Measurements from ENCODE around the gene SLC4A9. TPM values are rescaled to one million over a fixed set of nuclear protein-coding genes. Genes with fewer than 3 reads are reported as not detected.

Gene SLC4A9
- total RNA-seq, 8 experiments from 2014 or later, result 0.05 to 0.52 TPM; not detected in 6

GRCh38 chr5:140367256-140368013, 7.4 kb downstream of the SLC4A9 start:
- no peak for ATAC-seq (replicated peaks in 6 of 8)
- Histone ChIP-seq H3K4me1 (replicated peaks in 1 of 2) (peaks cover 0 to 4% of the 10 kb centered on the region in 2 donors), H3K4me3 (no peak overlapping the region), H3K27ac (no peak overlapping the region)
- WGBS, 10 experiments, result 62 to 100% (median 76%) methylated on average over 1 to 6 of the region's 8 CpGs; no CpG with 5 or more reads in 6 of the 10 experiments
- in situ Hi-C loops (cut with MboI; ENCODE audit: low pct_unique_long_range_greater_than_20kb in 2 of 9, low sequenced_read_pairs in 9 of 9, unreplicated experiment in 9 of 9), result loop anchor here in 2 of 9 experiments (25.0 kb wide), 1 partner anchor 130 kb away; no protein-coding TSS in a partner anchor

- Histone ChIP-seq H3K4me3 (no peak overlapping the region), H3K4me1 (replicated peaks in 1 of 2) (peaks cover 0 to 2% of the 10 kb centered on the region in 2 donors), H3K27ac (no peak overlapping the region)
- ATAC-seq (replicated peaks in 6 of 8), result no peak
- in situ Hi-C loops (cut with MboI; ENCODE audit: low pct_unique_long_range_greater_than_20kb in 2 of 9, low sequenced_read_pairs in 9 of 9, unreplicated experiment in 9 of 9), result loop anchor here in 2 of 9 experiments (25.0 kb wide), 1 partner anchor 134 kb away; no protein-coding TSS in a partner anchor
- WGBS, 10 experiments, result 60 to 100% (median 70%) methylated on average over 1 to 2 of the region's 3 CpGs; no CpG with 5 or more reads in 5 of the 10 experiments
Observed at GRCh38 chr5:140371356-140372151, 11.6 kb downstream of the SLC4A9 start.

GRCh38 chr5:140372971-140373487, 13.0 kb downstream of the SLC4A9 start:
- Histone ChIP-seq H3K4me3 (no peak overlapping the region), H3K27ac (no peak overlapping the region), H3K4me1 (replicated peaks in 1 of 2) (peaks cover 0 to 2% of the 10 kb centered on the region in 2 donors)
- ATAC-seq (replicated peaks in 6 of 8), result peak; percentile 56 to 99 (median 86)
- in situ Hi-C loops (cut with MboI; ENCODE audit: low pct_unique_long_range_greater_than_20kb in 2 of 9, low sequenced_read_pairs in 9 of 9, unreplicated experiment in 9 of 9), result loop anchor here in 2 of 9 experiments (25.0 kb wide), 1 partner anchor 136 kb away; no protein-coding TSS in a partner anchor
- WGBS, 10 experiments, result 0 to 30% (median 10%) methylated on average over 1 to 2 of the region's 2 CpGs; no CpG with 5 or more reads in 4 of the 10 experiments

- in situ Hi-C loops (cut with MboI; ENCODE audit: low pct_unique_long_range_greater_than_20kb in 2 of 9, low sequenced_read_pairs in 9 of 9, unreplicated experiment in 9 of 9), result loop anchor here in 1 of 9 experiments (25.0 kb wide), 1 partner anchor 256 kb away; the partner anchor contains the start of genes CD14, IK, NDUFA2 and TMCO6
- Histone ChIP-seq H3K4me1 (replicated peaks in 1 of 2) (no peaks in the 10 kb centered on the region), H3K27ac (no peak overlapping the region), H3K4me3 (no peak overlapping the region)
- WGBS, 10 experiments, result 39 to 90% (median 74%) methylated on average over 2 to 4 of the region's 4 CpGs; no CpG with 5 or more reads in 5 of the 10 experiments
- ATAC-seq (replicated peaks in 6 of 8), result no peak
Observed at GRCh38 chr5:140381351-140381750, 21.4 kb downstream of the SLC4A9 start.

- Histone ChIP-seq H3K4me3 (no peak overlapping the region), H3K4me1 (replicated peaks in 1 of 2) (no peaks in the 10 kb centered on the region), H3K27ac (no peak overlapping the region)
- 60 to 100% (median 100%) methylated on average over 1 of the region's 1 CpG; no CpG with 5 or more reads in 5 of the 10 experiments for WGBS, 10 experiments
- ATAC-seq (replicated peaks in 6 of 8), result no peak
- in situ Hi-C loops (cut with MboI; ENCODE audit: low pct_unique_long_range_greater_than_20kb in 2 of 9, low sequenced_read_pairs in 9 of 9, unreplicated experiment in 9 of 9), result loop anchor here in 1 of 9 experiments (25.0 kb wide), 1 partner anchor 255 kb away; the partner anchor contains the start of genes CD14, IK, NDUFA2 and TMCO6
Observed at GRCh38 chr5:140381972-140382371, 22.0 kb downstream of the SLC4A9 start.

- Histone ChIP-seq H3K27ac (no peak overlapping the region), H3K4me3 (no peak overlapping the region), H3K4me1 (replicated peaks in 1 of 2) (no peaks in the 10 kb centered on the region)
- no peak for ATAC-seq (replicated peaks in 6 of 8)
- in situ Hi-C loops (cut with MboI; ENCODE audit: low pct_unique_long_range_greater_than_20kb in 2 of 9, low sequenced_read_pairs in 9 of 9, unreplicated experiment in 9 of 9), result loop anchor here in 1 of 9 experiments (25.0 kb wide), 1 partner anchor 254 kb away; the partner anchor contains the start of genes CD14, IK, NDUFA2 and TMCO6
Observed at GRCh38 chr5:140382866-140383265, 22.9 kb downstream of the SLC4A9 start.

- no peak overlapping the region for H3K27ac ChIP-seq
- H3K4me1 ChIP-seq (replicated peaks in 1 of 2), result no peaks in the 10 kb centered on the region
- no peak overlapping the region for H3K4me3 ChIP-seq
- in situ Hi-C loops (cut with MboI; ENCODE audit: low pct_unique_long_range_greater_than_20kb in 2 of 9, low sequenced_read_pairs in 9 of 9, unreplicated experiment in 9 of 9), result loop anchor here in 1 of 9 experiments (25.0 kb wide), 1 partner anchor 254 kb away; the partner anchor contains the start of genes CD14, IK, NDUFA2 and TMCO6
- WGBS, 10 experiments, result 80 to 100% (median 100%) methylated on average over 1 to 2 of the region's 2 CpGs; no CpG with 5 or more reads in 3 of the 10 experiments
- ATAC-seq (replicated peaks in 6 of 8), result no peak
Observed at GRCh38 chr5:140383300-140383699, 23.3 kb downstream of the SLC4A9 start.

GRCh38 chr5:140388052-140388451, 28.1 kb downstream of the SLC4A9 start:
- Histone ChIP-seq H3K4me3 (no peak overlapping the region), H3K27ac (no peak overlapping the region), H3K4me1 (replicated peaks in 1 of 2) (no peaks in the 10 kb centered on the region)
- in situ Hi-C loops (cut with MboI; ENCODE audit: low pct_unique_long_range_greater_than_20kb in 2 of 9, low sequenced_read_pairs in 9 of 9, unreplicated experiment in 9 of 9), result loop anchor here in 1 of 9 experiments (25.0 kb wide), 1 partner anchor 249 kb away; the partner anchor contains the start of genes CD14, IK, NDUFA2 and TMCO6
- ATAC-seq (replicated peaks in 6 of 8), result no peak
- WGBS, 10 experiments, result 38 to 100% (median 92%) methylated on average over 1 to 2 of the region's 2 CpGs; no CpG with 5 or more reads in 3 of the 10 experiments

- Histone ChIP-seq H3K27ac (no peak overlapping the region), H3K4me3 (no peak overlapping the region), H3K4me1 (replicated peaks in 1 of 2) (no peaks in the 10 kb centered on the region)
- peak in 3 of 8 experiments; percentile 78 to 96 (median 95) for ATAC-seq (replicated peaks in 6 of 8)
- in situ Hi-C loops (cut with MboI; ENCODE audit: low pct_unique_long_range_greater_than_20kb in 2 of 9, low sequenced_read_pairs in 9 of 9, unreplicated experiment in 9 of 9), result loop anchor here in 1 of 9 experiments (25.0 kb wide), 1 partner anchor 246 kb away; the partner anchor contains the start of genes CD14, IK, NDUFA2 and TMCO6
- 0 to 80% (median 17%) methylated on average over 1 of the region's 1 CpG; no CpG with 5 or more reads in 5 of the 10 experiments for WGBS, 10 experiments
Observed at GRCh38 chr5:140391312-140391711, 31.3 kb downstream of the SLC4A9 start.

- 67 to 100% (median 86%) methylated on average over 1 of the region's 1 CpG; no CpG with 5 or more reads in 5 of the 10 experiments for WGBS, 10 experiments
- ATAC-seq (replicated peaks in 6 of 8), result peak in 2 of 8 experiments; percentile 31 to 33
- H3K4me1 ChIP-seq (replicated peaks in 1 of 2), result no peaks in the 10 kb centered on the region
- no peak overlapping the region for H3K27ac ChIP-seq
- no peak overlapping the region for H3K4me3 ChIP-seq
- in situ Hi-C loops (cut with MboI; ENCODE audit: low pct_unique_long_range_greater_than_20kb in 2 of 9, low sequenced_read_pairs in 9 of 9, unreplicated experiment in 9 of 9), result loop anchor here in 1 of 9 experiments (25.0 kb wide), 1 partner anchor 246 kb away; the partner anchor contains the start of genes CD14, IK, NDUFA2 and TMCO6
Observed at GRCh38 chr5:140391732-140392131, 31.7 kb downstream of the SLC4A9 start.

- no peak for ATAC-seq (replicated peaks in 6 of 8)
- Histone ChIP-seq H3K4me1 (replicated peaks in 1 of 2) (no peaks in the 10 kb centered on the region), H3K27ac (no peak overlapping the region), H3K4me3 (no peak overlapping the region)
- 86 to 100% (median 100%) methylated on average over 1 of the region's 2 CpGs; no CpG with 5 or more reads in 7 of the 10 experiments for WGBS, 10 experiments
- in situ Hi-C loops (cut with MboI; ENCODE audit: low pct_unique_long_range_greater_than_20kb in 2 of 9, low sequenced_read_pairs in 9 of 9, unreplicated experiment in 9 of 9), result loop anchor here in 1 of 9 experiments (25.0 kb wide), 1 partner anchor 244 kb away; the partner anchor contains the start of genes CD14, IK, NDUFA2 and TMCO6
Observed at GRCh38 chr5:140393738-140394137, 33.7 kb downstream of the SLC4A9 start.

- Histone ChIP-seq H3K27ac (no peak overlapping the region), H3K4me1 (replicated peaks in 1 of 2) (peaks cover 8 to 11% of the 10 kb centered on the region in 2 donors), H3K4me3 (no peak overlapping the region)
- in situ Hi-C loops (cut with MboI; ENCODE audit: low pct_unique_long_range_greater_than_20kb in 2 of 9, low sequenced_read_pairs in 9 of 9, unreplicated experiment in 9 of 9), result loop anchor here in 1 of 9 experiments (25.0 kb wide), 1 partner anchor 239 kb away; the partner anchor contains the start of genes CD14, IK, NDUFA2 and TMCO6
- no peak for ATAC-seq (replicated peaks in 6 of 8)
Observed at GRCh38 chr5:140398379-140398811, 38.4 kb downstream of the SLC4A9 start.
